ENCODE data around the gene BEST1.

- TF ChIP-seq ZNF274 (IDR thresholded peaks at IDR 0.05; ENCODE audit: low read depth, low read length): no peak
- TF ChIP-seq YY1 (IDR thresholded peaks at IDR 0.05; ENCODE audit: insufficient read depth, insufficient read length): no peak
These were observed 48.8 kb upstream of the BEST1 start for GRCh38 chr11:61901397-61901796.

Measured in NT2/D1 (cell line).